Measurements from ENCODE around the gene TRIM46. TPM values are rescaled to one million over a fixed set of nuclear protein-coding genes. Genes with fewer than 3 reads are reported as not detected.

Gene TRIM46
- total and polyA plus RNA-seq, 9 of the 15 experiments (the other 6 are each of a cell fraction or from before 2014, with no cell fraction given): 0.05 to 0.60 (median 0.16) TPM; not detected in 3

DNA sequence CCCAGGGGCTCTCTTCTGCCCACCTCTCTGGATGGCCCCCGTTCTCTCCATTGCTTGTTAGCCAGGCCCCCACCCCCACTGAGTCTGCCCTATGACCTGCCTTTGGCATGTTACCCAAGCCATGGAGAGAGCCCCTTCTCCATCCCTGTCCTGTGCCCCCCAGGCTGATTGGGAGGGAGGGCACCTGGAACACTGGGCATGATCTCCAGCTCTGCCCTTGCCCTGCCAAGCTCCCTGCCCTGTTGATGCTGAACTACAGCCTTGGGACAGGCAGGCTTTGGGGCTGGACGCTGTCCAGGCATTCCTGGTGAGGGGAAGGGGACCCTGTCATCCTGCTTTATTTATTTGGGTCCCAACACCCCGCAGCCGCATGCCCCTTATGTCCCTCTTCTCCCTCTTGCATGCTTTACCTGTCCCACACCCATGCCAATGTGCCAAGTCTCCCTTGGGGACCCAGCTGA lies 10.7 kb downstream of the TRIM46 start (continued):
- TF ChIP-seq, protein P1, sequence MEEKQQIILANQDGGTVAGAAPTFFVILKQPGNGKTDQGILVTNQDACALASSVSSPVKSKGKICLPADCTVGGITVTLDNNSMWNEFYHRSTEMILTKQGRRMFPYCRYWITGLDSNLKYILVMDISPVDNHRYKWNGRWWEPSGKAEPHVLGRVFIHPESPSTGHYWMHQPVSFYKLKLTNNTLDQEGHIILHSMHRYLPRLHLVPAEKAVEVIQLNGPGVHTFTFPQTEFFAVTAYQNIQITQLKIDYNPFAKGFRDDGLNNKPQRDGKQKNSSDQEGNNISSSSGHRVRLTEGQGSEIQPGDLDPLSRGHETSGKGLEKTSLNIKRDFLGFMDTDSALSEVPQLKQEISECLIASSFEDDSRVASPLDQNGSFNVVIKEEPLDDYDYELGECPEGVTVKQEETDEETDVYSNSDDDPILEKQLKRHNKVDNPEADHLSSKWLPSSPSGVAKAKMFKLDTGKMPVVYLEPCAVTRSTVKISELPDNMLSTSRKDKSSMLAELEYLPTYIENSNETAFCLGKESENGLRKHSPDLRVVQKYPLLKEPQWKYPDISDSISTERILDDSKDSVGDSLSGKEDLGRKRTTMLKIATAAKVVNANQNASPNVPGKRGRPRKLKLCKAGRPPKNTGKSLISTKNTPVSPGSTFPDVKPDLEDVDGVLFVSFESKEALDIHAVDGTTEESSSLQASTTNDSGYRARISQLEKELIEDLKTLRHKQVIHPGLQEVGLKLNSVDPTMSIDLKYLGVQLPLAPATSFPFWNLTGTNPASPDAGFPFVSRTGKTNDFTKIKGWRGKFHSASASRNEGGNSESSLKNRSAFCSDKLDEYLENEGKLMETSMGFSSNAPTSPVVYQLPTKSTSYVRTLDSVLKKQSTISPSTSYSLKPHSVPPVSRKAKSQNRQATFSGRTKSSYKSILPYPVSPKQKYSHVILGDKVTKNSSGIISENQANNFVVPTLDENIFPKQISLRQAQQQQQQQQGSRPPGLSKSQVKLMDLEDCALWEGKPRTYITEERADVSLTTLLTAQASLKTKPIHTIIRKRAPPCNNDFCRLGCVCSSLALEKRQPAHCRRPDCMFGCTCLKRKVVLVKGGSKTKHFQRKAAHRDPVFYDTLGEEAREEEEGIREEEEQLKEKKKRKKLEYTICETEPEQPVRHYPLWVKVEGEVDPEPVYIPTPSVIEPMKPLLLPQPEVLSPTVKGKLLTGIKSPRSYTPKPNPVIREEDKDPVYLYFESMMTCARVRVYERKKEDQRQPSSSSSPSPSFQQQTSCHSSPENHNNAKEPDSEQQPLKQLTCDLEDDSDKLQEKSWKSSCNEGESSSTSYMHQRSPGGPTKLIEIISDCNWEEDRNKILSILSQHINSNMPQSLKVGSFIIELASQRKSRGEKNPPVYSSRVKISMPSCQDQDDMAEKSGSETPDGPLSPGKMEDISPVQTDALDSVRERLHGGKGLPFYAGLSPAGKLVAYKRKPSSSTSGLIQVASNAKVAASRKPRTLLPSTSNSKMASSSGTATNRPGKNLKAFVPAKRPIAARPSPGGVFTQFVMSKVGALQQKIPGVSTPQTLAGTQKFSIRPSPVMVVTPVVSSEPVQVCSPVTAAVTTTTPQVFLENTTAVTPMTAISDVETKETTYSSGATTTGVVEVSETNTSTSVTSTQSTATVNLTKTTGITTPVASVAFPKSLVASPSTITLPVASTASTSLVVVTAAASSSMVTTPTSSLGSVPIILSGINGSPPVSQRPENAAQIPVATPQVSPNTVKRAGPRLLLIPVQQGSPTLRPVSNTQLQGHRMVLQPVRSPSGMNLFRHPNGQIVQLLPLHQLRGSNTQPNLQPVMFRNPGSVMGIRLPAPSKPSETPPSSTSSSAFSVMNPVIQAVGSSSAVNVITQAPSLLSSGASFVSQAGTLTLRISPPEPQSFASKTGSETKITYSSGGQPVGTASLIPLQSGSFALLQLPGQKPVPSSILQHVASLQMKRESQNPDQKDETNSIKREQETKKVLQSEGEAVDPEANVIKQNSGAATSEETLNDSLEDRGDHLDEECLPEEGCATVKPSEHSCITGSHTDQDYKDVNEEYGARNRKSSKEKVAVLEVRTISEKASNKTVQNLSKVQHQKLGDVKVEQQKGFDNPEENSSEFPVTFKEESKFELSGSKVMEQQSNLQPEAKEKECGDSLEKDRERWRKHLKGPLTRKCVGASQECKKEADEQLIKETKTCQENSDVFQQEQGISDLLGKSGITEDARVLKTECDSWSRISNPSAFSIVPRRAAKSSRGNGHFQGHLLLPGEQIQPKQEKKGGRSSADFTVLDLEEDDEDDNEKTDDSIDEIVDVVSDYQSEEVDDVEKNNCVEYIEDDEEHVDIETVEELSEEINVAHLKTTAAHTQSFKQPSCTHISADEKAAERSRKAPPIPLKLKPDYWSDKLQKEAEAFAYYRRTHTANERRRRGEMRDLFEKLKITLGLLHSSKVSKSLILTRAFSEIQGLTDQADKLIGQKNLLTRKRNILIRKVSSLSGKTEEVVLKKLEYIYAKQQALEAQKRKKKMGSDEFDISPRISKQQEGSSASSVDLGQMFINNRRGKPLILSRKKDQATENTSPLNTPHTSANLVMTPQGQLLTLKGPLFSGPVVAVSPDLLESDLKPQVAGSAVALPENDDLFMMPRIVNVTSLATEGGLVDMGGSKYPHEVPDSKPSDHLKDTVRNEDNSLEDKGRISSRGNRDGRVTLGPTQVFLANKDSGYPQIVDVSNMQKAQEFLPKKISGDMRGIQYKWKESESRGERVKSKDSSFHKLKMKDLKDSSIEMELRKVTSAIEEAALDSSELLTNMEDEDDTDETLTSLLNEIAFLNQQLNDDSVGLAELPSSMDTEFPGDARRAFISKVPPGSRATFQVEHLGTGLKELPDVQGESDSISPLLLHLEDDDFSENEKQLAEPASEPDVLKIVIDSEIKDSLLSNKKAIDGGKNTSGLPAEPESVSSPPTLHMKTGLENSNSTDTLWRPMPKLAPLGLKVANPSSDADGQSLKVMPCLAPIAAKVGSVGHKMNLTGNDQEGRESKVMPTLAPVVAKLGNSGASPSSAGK (IDR thresholded peaks at IDR 0.05): no peak
- TF ChIP-seq RBM22 (IDR thresholded peaks at IDR 0.05; ENCODE audit: low read depth, low read length, poor library complexity, severe bottlenecking) (no peak), TCFL5 (CRISPR knock-in tag; conservative IDR thresholded peaks at IDR 0.05) (no peak), RBM39 (optimal IDR thresholded peaks at IDR 0.05; ENCODE audit: low read depth, low read length) (no peak), ADNP (tag; IDR thresholded peaks at IDR 0.05) (no peak), EGR1 (conservative IDR thresholded peaks at IDR 0.05) (no peak)
- TF ChIP-seq, protein P2, sequence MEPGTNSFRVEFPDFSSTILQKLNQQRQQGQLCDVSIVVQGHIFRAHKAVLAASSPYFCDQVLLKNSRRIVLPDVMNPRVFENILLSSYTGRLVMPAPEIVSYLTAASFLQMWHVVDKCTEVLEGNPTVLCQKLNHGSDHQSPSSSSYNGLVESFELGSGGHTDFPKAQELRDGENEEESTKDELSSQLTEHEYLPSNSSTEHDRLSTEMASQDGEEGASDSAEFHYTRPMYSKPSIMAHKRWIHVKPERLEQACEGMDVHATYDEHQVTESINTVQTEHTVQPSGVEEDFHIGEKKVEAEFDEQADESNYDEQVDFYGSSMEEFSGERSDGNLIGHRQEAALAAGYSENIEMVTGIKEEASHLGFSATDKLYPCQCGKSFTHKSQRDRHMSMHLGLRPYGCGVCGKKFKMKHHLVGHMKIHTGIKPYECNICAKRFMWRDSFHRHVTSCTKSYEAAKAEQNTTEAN (CRISPR knock-in tag; IDR thresholded peaks at IDR 0.05): no peak
